ENCODE results near the gene C4orf51.

- TF ChIP-seq ISX (CRISPR knock-in tag; conservative IDR thresholded peaks at IDR 0.05), result no peak
- TF ChIP-seq, protein P1, sequence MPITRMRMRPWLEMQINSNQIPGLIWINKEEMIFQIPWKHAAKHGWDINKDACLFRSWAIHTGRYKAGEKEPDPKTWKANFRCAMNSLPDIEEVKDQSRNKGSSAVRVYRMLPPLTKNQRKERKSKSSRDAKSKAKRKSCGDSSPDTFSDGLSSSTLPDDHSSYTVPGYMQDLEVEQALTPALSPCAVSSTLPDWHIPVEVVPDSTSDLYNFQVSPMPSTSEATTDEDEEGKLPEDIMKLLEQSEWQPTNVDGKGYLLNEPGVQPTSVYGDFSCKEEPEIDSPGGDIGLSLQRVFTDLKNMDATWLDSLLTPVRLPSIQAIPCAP (CRISPR knock-in tag; IDR thresholded peaks at IDR 0.05; ENCODE audit: low read depth), result no peak
Measured at GRCh38 chr4:145735827-145736226, 55.9 kb downstream of the C4orf51 start.

Measured in HepG2 (cell line).